ENCODE results near the gene CASK.
A peak's percentile ranks its signal among the peaks of the same experiment; 100 is the strongest.

CASK gene

GRCh38 chrX:41499195-41499594 lies 424.2 kb downstream of the CASK start:
- DNase-seq: no peak

DNA sequence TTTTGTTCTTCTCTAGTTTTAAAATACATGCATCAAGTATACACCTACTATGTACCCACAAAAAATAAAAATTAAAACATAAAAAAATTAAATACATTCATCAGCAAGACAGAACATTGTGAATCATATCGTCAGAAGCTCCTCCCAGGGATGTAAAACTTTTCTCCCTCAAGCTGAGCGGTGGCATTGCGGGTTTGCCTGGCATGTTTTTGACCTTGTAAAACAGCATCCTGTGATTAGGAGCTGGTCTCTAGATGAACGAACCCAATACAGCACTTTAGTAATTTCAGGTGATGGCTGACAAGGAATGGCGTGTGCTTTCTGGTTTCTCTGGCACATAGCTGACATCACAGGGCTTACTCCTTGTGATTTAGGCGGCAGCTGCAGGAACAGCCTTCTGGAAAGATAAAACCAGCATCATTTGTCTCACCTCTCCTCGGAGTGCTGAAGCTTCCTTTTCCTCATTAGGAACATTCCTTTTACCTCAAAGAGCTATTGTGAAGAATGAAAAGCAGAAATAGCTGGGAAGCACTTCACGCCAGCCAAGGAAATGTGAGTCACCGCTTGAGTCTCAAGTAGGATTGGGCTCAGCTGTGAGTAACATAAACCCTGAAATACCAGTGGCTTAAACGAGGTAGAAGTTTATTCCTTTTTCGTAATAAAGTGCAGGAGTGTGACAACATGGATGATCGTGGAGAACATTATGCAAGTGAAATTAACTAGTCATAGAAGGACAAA lies 431.9 kb downstream of the CASK start:
- DNase-seq: no peak

DNA sequence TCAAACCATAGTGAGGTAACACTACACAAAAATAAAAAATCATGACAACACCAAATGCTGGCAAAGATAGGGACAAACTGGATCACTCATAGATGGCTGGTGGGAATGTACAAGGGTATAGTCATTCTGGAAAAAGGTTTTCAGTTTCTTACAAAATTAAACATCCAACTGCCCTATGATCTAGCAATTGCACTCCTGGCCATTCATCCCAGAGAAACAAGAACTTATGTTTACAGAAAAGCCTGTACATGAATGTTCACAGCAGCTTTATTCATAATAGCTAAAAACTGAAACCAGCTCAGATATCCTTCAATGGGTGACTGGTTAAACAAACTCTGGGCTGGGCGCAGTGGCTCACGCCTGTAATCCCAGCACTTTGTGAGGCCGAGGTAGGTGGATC lies 432.9 kb downstream of the CASK start:
- no peak for DNase-seq

GRCh38 chrX:41482154-41482850 lies 441.1 kb downstream of the CASK start:
- no peak for DNase-seq

- DNase-seq: no peak
Measured at GRCh38 chrX:41481264-41482109, 441.9 kb downstream of the CASK start.

DNA sequence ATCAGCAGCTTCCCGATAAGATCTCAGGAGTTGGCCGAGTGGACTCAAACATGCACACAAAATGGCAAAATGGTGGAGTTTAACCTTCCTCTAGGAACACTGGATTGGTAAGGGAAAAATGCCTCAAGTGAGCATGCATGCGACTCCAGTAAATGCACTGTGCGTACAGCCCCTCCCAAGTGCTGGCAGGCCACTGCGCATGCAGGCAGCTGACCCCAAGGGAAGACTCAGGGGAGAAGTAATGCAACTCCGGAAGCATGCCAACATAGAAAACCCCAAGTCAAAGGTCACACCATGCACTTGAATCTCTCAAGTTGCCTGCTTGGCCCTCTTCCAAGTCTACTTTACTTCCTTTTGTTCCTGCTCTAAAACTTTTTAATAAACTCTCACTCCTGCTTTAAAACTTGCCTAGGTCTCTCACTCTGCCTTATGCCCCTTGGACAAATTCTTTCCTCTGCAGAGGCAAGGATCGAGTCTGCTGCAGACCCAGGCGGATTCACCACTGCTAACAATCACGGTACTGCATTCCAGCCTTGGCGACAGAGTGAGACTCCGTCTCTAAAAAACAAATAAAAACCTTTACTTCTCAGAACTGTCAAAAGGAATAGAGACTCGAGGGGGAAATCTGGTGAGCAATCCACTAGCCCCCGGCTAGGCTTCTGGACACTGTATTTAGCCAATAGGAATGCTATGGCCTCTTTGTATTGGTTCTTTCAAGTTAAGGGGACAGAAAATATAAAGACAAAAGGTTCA lies 442.7 kb downstream of the CASK start:
- no peak for DNase-seq

DNA sequence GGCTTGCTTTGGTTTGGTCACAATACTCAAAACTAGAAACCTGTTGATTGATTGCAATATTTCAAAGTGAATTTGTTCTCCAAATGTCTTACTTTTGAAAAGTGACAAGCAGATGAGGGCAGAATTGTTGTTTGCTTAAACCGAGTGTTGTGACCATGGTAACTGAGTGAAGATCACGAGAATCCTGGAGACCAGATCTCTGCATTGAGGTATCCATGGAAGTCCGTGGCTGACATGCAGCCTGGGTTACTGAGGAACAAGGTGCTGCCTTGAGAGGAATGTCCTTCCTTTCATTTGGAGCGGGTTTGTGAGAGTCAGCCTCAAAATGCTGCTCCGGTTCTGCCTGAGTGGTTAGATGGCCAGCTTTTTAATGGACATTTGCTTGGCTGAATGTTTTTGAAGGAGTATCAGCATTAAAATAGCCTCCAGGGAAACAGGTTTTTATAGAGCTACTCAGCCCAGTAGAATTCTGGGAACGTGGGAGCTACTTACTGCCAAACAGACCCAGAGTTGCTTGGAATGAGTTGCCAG lies 444.9 kb downstream of the CASK start:
- no peak for DNase-seq

DNA sequence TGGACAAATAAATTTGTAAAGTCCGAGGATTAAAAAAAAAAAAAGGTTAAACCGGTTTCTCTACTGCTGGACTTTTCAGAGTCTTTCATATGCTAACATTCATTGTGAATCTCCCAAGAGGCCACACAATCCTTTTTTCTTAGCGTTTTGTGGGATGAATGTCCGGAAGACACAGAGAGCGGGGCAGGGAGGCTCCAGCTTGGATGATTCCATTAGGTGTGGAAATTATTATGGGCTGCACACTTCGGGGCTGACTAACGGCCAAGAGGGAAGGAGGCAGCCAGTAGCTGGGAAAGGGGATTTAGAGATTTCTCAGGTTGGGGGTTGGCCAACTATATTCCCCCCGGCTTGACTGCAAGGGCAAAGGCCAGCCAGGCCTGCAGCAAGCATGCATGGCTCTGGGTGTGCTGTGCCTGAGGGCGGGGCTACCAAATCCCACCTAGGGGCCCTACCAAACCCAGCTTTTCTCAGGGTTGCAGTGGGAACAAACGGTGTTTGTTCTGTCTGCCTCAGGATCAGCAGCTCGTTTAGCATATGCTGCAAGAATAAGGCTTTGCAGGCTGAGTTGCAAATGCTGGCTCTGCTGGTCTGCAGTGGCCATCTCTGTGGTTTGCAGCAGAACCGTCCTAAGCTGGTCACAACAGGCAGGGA lies 447.6 kb downstream of the CASK start:
- no peak for DNase-seq

GRCh38 chrX:41475191-41475590 lies 448.2 kb downstream of the CASK start:
- DNase-seq: no peak

DNA sequence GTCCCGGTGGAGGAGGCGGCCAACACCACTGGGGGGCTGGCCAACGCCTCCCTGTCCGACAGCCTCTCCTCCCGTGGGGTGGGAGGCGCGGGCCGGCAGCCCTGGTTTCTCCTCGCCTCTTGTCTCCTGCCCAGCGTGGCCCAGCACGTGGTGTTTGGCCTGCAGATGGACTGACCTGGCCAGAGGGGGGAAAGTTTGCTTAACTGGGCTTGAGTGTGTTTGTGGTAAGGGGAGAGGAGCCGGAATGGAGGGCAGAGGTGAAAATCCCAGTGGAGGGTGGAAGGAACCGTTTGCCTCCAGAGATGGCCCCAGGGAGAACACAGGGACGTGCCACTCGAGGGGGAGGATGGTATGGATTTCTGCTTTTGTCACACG lies 448.6 kb downstream of the CASK start:
- no peak for DNase-seq

- no peak for DNase-seq
Measured at GRCh38 chrX:41473936-41474725, 449.2 kb downstream of the CASK start.

- DNase-seq: no peak
Measured at GRCh38 chrX:41472231-41472815, 451.0 kb downstream of the CASK start.

GRCh38 chrX:41471786-41472185 lies 451.6 kb downstream of the CASK start:
- DNase-seq: no peak

- no peak for DNase-seq
Measured at GRCh38 chrX:41470706-41471105, 452.6 kb downstream of the CASK start.

DNA sequence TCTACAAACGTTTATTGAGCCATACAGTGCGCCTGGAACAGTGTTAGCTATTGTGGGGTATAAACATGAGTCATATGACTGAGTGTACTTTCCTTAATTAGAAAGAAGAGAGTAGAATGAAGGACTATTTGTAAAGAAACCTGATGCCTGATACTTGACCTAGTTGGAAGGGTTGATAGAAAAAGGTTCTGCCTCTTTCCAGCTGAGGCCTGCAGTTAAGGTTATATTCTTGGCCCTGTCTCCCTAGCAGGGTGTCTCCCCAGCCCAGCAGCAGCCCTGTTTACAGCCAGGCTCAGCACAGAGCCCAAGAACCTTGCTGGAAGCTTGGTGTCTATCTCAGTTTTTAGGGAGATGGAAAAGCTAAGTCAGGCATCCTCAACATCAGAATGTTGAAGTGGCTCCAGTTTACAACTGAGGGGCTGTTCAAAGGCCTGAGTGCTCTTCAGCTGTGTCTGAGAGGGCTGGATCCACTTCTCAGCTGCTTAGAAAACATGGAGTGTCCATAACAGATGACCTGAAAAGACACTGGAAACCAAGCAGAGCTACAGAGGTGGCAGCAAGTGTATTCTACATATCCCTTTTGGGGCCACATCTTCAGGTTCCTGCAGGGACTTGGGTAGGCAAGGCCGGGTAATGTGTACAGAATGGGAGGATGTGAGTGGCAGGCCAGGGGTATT lies 454.6 kb downstream of the CASK start:
- peak; percentile 82 for DNase-seq

All from NCI-H2029 (cell line).